Measurements from ENCODE around the gene RWDD3. TPM values are rescaled to one million over a fixed set of nuclear protein-coding genes. Genes with fewer than 3 reads are reported as not detected.

RWDD3 gene
- total RNA-seq, 1 donor from 2014 or later: 10.6 TPM

DNA sequence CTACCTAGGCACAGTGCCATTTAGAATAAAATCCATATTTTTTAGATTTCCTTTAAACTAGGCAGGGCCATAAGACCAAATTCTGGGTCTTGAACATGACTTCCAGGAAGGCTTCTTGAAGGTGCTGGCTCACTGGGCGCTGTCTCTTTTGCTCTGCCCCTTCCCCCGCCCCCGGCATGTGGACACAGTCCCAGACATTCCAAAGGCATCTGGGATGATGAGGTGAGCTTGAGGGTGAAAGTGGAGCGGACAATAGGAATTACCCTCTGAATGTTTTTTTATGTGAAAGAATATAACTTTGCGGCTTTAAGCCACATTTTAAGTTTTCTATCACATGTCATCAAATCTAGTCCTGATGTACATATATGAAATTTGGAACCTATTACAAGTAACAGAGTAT is 29.4 kb downstream of the RWDD3 start:
- no peak overlapping the region for H3K27ac Mint-ChIP-seq

GRCh38 chr1:95265106-95265505 is 31.1 kb downstream of the RWDD3 start:
- intact Hi-C loops (cut with micrococcal nuclease): no loop called here
- peaks cover 2% of the 10 kb centered on the region for H3K27me3 Mint-ChIP-seq (ENCODE audit: insufficient read depth)
- H3K9me3 Mint-ChIP-seq: no peaks in the 10 kb centered on the region
- DNase-seq (ENCODE audit: low spot score): no peak
- H3K36me3 Mint-ChIP-seq (ENCODE audit: low read depth): no peaks in the 10 kb centered on the region
- H3K4me1 Mint-ChIP-seq (ENCODE audit: low read depth): no peaks in the 10 kb centered on the region
- H3K4me3 Mint-ChIP-seq: no peak overlapping the region
- H3K27ac Mint-ChIP-seq: no peak overlapping the region

More for the DNA sequence above, 29.4 kb downstream of the RWDD3 start:
- Mint-ChIP-seq H3K9me3 (no peaks in the 10 kb centered on the region), H3K27me3 (ENCODE audit: insufficient read depth) (peaks cover 6% of the 10 kb centered on the region), H3K36me3 (ENCODE audit: low read depth) (no peaks in the 10 kb centered on the region), H3K4me3 (no peak overlapping the region), H3K4me1 (ENCODE audit: low read depth) (no peaks in the 10 kb centered on the region)
- no peak for DNase-seq (ENCODE audit: low spot score)
- intact Hi-C loops (cut with micrococcal nuclease): no loop called here

DNA sequence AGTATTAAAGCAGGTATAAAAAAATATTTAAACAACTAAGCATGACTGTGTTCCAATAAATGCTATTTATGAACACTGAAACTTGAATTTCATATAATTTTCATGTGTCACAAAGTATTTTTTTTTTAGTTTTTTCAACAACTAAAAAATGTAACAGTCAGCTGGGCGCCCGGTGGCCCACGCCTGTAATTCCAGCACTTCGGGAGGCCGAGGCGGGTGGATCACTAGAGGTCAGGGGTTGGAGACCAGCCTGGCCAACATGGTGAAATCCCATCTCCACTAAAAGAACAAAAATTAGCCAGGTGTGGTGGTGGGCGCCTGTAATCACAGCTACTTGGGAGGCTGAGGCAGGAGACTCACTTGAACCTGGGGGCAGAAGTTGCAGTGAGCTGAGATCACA is 42.4 kb downstream of the RWDD3 start:
- Mint-ChIP-seq H3K4me3 (no peak overlapping the region), H3K9me3 (no peaks in the 10 kb centered on the region), H3K4me1 (ENCODE audit: low read depth) (no peaks in the 10 kb centered on the region), H3K27me3 (ENCODE audit: insufficient read depth) (peaks cover 2% of the 10 kb centered on the region), H3K27ac (no peak overlapping the region), H3K36me3 (ENCODE audit: low read depth) (no peaks in the 10 kb centered on the region)
- intact Hi-C loops (cut with micrococcal nuclease): no loop called here
- no peak for DNase-seq (ENCODE audit: low spot score)

DNA sequence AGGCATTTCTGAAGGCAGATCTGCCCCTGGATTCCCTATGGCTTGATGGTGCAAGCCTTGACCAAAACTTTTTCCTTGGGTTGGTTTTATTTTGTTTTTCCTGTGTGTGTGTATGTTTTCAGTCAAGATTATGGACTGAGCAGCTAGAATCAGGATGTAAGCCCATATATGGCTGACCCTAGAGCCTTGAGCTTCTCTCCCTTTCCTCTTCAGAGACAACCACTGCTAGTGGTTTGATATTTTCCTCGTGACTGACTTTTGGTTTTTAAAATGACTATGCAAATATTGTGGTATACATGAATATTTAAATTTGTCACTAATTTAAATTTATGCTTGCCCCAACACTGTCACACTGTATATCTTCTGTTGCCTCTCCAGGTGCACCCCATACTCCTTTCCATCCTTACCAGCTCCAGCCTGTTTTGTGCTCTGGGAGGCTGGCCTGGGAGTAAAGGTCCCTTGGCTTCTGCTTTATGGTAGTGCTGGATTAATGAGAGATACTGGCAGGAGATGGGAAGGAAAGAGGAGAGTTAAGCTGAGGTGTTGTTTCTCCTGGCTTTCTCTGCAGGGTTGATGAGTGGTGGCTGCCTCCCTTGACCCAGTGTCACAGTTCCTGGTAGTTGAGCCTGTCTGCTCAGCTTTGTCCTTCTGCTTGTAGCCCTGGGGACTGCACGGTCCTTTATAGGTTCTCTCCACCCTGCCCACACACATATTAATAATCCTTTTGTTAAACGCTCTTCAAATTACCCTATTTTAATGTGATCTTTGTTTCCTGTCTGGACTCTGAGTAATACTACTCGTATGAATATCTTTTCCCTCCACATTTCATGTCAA is 44.4 kb downstream of the RWDD3 start:
- intact Hi-C loops (cut with micrococcal nuclease): no loop called here
- DNase-seq (ENCODE audit: low spot score): no peak
- H3K27ac Mint-ChIP-seq: no peak overlapping the region
- H3K4me3 Mint-ChIP-seq: no peak overlapping the region
- H3K9me3 Mint-ChIP-seq: no peaks in the 10 kb centered on the region
- no peaks in the 10 kb centered on the region for H3K36me3 Mint-ChIP-seq (ENCODE audit: low read depth)
- no peaks in the 10 kb centered on the region for H3K4me1 Mint-ChIP-seq (ENCODE audit: low read depth)
- H3K27me3 Mint-ChIP-seq (ENCODE audit: insufficient read depth): peaks cover 2% of the 10 kb centered on the region

DNA sequence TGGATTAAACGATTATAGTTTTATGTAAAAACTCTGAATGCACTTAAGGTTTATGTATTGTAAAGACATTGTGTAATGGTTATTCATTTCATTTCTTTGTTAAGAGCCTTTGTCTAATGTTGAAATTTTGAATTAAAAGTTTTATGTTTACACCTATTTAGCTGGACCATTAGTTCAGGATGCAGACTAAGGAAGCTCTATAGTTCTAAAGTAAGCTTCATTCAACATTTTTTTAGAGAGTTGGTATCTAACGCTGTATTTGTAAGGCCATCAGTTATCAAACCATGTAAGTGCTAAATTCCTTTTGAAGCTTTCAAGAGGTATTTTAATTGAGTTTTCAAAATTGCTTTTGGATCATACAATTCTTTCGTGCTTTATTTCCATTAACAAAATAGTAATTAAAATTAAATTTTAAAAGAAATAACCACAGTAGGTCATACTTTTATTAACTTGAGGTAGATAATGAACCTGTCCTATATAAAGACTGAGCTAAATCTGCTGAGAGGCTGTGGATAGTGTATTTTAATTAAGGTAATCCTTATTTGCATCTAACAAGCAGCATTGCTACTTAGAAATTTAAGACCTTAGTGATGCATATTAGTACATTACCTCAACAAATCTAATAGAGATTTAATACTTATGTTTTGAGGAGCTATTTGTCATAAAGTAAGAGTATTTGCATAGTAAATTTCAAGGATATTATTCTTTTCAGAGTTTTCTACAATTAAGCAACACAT is 47.9 kb downstream of the RWDD3 start:
- H3K4me1 Mint-ChIP-seq (ENCODE audit: low read depth): no peaks in the 10 kb centered on the region
- H3K9me3 Mint-ChIP-seq: no peaks in the 10 kb centered on the region
- H3K36me3 Mint-ChIP-seq (ENCODE audit: low read depth): no peaks in the 10 kb centered on the region
- no peak overlapping the region for H3K27ac Mint-ChIP-seq
- no peak for DNase-seq (ENCODE audit: low spot score)
- intact Hi-C loops (cut with micrococcal nuclease): no loop called here
- no peak overlapping the region for H3K4me3 Mint-ChIP-seq
- no peaks in the 10 kb centered on the region for H3K27me3 Mint-ChIP-seq (ENCODE audit: insufficient read depth)

GRCh38 chr1:95282518-95282895 is 48.5 kb downstream of the RWDD3 start:
- intact Hi-C loops (cut with micrococcal nuclease): no loop called here
- Mint-ChIP-seq H3K27me3 (ENCODE audit: insufficient read depth) (no peaks in the 10 kb centered on the region), H3K36me3 (ENCODE audit: low read depth) (no peaks in the 10 kb centered on the region), H3K27ac (no peak overlapping the region), H3K4me1 (ENCODE audit: low read depth) (no peaks in the 10 kb centered on the region), H3K4me3 (no peak overlapping the region), H3K9me3 (no peaks in the 10 kb centered on the region)
- DNase-seq (ENCODE audit: low spot score): no peak

GRCh38 chr1:95284420-95284819 is 50.4 kb downstream of the RWDD3 start:
- no peak overlapping the region for H3K4me3 Mint-ChIP-seq
- H3K36me3 Mint-ChIP-seq (ENCODE audit: low read depth): no peaks in the 10 kb centered on the region
- no peak for DNase-seq (ENCODE audit: low spot score)
- no peaks in the 10 kb centered on the region for H3K27me3 Mint-ChIP-seq (ENCODE audit: insufficient read depth)
- intact Hi-C loops (cut with micrococcal nuclease): no loop called here
- H3K4me1 Mint-ChIP-seq (ENCODE audit: low read depth): no peaks in the 10 kb centered on the region
- H3K9me3 Mint-ChIP-seq: no peaks in the 10 kb centered on the region
- H3K27ac Mint-ChIP-seq: no peak overlapping the region

DNA sequence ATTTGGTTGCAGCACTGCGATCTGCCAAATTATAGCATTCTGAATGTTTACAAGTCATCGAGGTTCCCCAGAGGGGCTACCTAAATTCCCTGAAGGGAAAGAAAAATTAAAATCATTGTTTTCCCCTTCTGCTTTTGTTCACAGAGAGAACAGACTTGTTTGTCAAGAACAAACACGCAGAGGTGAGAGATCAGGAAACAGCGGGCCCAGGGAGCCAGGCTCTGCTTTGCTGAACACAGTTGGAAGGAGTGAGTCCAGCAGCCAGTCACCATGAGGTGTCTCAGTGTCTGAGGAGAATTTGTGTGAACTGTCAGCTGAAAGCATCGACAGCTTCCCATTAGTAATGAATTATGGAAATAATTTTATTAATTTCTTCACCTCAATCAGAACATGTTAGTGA is 52.5 kb downstream of the RWDD3 start:
- intact Hi-C loops (cut with micrococcal nuclease): no loop called here
- Mint-ChIP-seq H3K4me3 (no peak overlapping the region), H3K9me3 (no peaks in the 10 kb centered on the region), H3K36me3 (ENCODE audit: low read depth) (no peaks in the 10 kb centered on the region), H3K4me1 (ENCODE audit: low read depth) (no peaks in the 10 kb centered on the region), H3K27ac (no peak overlapping the region), H3K27me3 (ENCODE audit: insufficient read depth) (no peaks in the 10 kb centered on the region)
- no peak for DNase-seq (ENCODE audit: low spot score)

- Mint-ChIP-seq H3K9me3 (no peaks in the 10 kb centered on the region), H3K27ac (no peak overlapping the region), H3K4me3 (no peak overlapping the region), H3K36me3 (ENCODE audit: low read depth) (no peaks in the 10 kb centered on the region), H3K27me3 (ENCODE audit: insufficient read depth) (no peaks in the 10 kb centered on the region), H3K4me1 (ENCODE audit: low read depth) (no peaks in the 10 kb centered on the region)
- intact Hi-C loops (cut with micrococcal nuclease): no loop called here
- no peak for DNase-seq (ENCODE audit: low spot score)
Observed at GRCh38 chr1:95287081-95287480, 53.1 kb downstream of the RWDD3 start.

DNA sequence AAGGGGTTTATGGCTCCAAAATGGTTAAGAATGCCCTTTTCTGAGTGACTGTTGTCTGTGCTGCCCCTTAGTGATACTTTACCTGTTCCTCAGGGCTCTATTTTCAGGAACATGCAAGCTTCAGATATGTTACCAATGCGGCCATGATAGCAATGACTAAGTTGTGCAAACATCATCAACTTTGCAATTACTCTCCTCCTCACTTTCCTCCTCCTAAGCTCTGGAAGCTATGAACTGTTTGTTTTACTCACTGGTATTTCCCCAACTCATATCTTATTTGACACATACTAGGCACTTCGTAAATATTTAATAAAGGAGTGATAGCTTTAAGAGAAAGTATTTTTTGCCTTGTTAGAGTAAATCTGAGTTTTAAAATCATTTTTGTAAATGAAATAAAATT is 53.8 kb downstream of the RWDD3 start:
- H3K4me3 Mint-ChIP-seq: no peak overlapping the region
- no peaks in the 10 kb centered on the region for H3K4me1 Mint-ChIP-seq (ENCODE audit: low read depth)
- no peaks in the 10 kb centered on the region for H3K27me3 Mint-ChIP-seq (ENCODE audit: insufficient read depth)
- H3K36me3 Mint-ChIP-seq (ENCODE audit: low read depth): no peaks in the 10 kb centered on the region
- no peak for DNase-seq (ENCODE audit: low spot score)
- no peak overlapping the region for H3K27ac Mint-ChIP-seq
- intact Hi-C loops (cut with micrococcal nuclease): no loop called here
- no peaks in the 10 kb centered on the region for H3K9me3 Mint-ChIP-seq

Other genes with a start within 250 kb of the RWDD3 start
- 1.9 and 2.4 TPM in 2 replicates for gene ALG14, start 161.3 kb upstream of the RWDD3 start, total RNA-seq
- 0.02 TPM in 1 of 2 replicates, not detected in the other for gene TLCD4, start 116.9 kb upstream of the RWDD3 start, total RNA-seq